ENCODE measurements around the gene STON2.

DNA sequence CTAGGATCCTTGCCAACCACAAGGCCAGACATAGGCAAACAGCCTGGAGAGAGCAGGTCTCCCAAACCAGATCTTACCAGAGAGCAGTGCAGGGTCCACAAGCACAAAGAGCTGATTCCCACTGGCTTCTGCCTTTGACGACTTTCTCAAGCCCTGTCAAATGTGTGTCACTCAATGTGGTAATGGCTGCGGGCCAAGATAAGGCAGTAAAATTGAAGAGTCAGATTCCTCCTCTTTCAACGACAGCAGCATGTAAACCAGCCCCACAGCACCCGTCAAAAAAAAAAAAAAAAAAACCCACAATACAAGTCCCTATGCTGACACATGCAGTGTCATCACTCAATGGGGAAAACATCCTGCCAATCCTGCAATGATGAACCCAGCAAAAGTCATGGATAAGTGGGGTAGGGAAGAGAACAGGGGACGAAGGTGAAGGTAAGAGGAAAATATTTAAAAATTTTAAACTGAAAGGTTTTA lies at the start of gene STON2:
- TF ChIP-seq, protein P1, sequence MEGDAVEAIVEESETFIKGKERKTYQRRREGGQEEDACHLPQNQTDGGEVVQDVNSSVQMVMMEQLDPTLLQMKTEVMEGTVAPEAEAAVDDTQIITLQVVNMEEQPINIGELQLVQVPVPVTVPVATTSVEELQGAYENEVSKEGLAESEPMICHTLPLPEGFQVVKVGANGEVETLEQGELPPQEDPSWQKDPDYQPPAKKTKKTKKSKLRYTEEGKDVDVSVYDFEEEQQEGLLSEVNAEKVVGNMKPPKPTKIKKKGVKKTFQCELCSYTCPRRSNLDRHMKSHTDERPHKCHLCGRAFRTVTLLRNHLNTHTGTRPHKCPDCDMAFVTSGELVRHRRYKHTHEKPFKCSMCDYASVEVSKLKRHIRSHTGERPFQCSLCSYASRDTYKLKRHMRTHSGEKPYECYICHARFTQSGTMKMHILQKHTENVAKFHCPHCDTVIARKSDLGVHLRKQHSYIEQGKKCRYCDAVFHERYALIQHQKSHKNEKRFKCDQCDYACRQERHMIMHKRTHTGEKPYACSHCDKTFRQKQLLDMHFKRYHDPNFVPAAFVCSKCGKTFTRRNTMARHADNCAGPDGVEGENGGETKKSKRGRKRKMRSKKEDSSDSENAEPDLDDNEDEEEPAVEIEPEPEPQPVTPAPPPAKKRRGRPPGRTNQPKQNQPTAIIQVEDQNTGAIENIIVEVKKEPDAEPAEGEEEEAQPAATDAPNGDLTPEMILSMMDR (IDR thresholded peaks at IDR 0.05), result no peak
- no peak for TF ChIP-seq POLR2A (IDR thresholded peaks at IDR 0.05)

Data from prostate gland (tissue), 2 donors.